AG09309 (cell line): Measurements from ENCODE around the gene OSBPL3.

Source experiments
- DNase-seq: peaks from one replicate; pipeline ENCODE4 v3.0.0-alpha.2; 2010; ENCODE audit warnings: low read depth
- H3K4me3 ChIP-seq: 2 replicates; pipeline ENCODE4 v1.5.1; 2011; ENCODE audit warnings: mild to moderate bottlenecking, low read depth, low read length, moderate library complexity; ENCODE audit not compliant: control insufficient read depth
- CTCF ChIP-seq: IDR thresholded peaks from 2 replicates; pipeline ENCODE4 v1.5.1; 2011; ENCODE audit warnings: mild to moderate bottlenecking, low read depth, low read length, inconsistent platforms; ENCODE audit not compliant: insufficient read depth, control insufficient read depth; ENCODE audit errors: missing control alignments

OSBPL3 gene

GRCh38 chr7:24857623-24858022 is 122.4 kb downstream of the OSBPL3 start:
- H3K4me3 ChIP-seq: no peak overlapping the region
- no peak for TF ChIP-seq CTCF
- no peak for DNase-seq

- H3K4me3 ChIP-seq: no peak overlapping the region
- no peak for TF ChIP-seq CTCF
- DNase-seq: peak; percentile 57
Observed at GRCh38 chr7:24854866-24855265, 125.1 kb downstream of the OSBPL3 start.

GRCh38 chr7:24851786-24852185 is 128.2 kb downstream of the OSBPL3 start:
- DNase-seq: no peak
- no peak overlapping the region for H3K4me3 ChIP-seq
- no peak for TF ChIP-seq CTCF

GRCh38 chr7:24848878-24849277 is 131.1 kb downstream of the OSBPL3 start:
- no peak for TF ChIP-seq CTCF

GRCh38 chr7:24847754-24848153 is 132.2 kb downstream of the OSBPL3 start:
- DNase-seq: no peak
- no peak for TF ChIP-seq CTCF
- no peak overlapping the region for H3K4me3 ChIP-seq

More at GRCh38 chr7:24848878-24849277, 131.1 kb downstream of the OSBPL3 start:
- H3K4me3 ChIP-seq: no peak overlapping the region
- DNase-seq: no peak

- no peak for TF ChIP-seq CTCF
- no peak overlapping the region for H3K4me3 ChIP-seq
- DNase-seq: no peak
Observed at GRCh38 chr7:24843821-24844434, 136.1 kb downstream of the OSBPL3 start.
